GM19240 (cell line): ENCODE measurements around the gene PLA2G4B.

Source experiments
- DNase-seq: peaks from one replicate; pipeline ENCODE4 v3.0.0; 2011; ENCODE audit warnings: low spot score; ENCODE audit not compliant: insufficient read length

The PLA2G4B gene

GRCh38 chr15:41885321-41885720, 46.7 kb downstream of the PLA2G4B start:
- no peak for DNase-seq

- DNase-seq, result no peak
Measured at GRCh38 chr15:41885841-41886240, 47.2 kb downstream of the PLA2G4B start.

- DNase-seq, result no peak
Measured at GRCh38 chr15:41886741-41887140, 48.1 kb downstream of the PLA2G4B start.

GRCh38 chr15:41887161-41887560, 48.5 kb downstream of the PLA2G4B start:
- DNase-seq, result no peak

- no peak for DNase-seq
Measured at GRCh38 chr15:41887893-41888292, 49.2 kb downstream of the PLA2G4B start.

- DNase-seq, result no peak
Measured at GRCh38 chr15:41888662-41889253, 50.1 kb downstream of the PLA2G4B start.

GRCh38 chr15:41890050-41890690, 51.5 kb downstream of the PLA2G4B start:
- DNase-seq, result no peak

- DNase-seq, result no peak
Measured at GRCh38 chr15:41891226-41891625, 52.6 kb downstream of the PLA2G4B start.

GRCh38 chr15:41891946-41892345, 53.3 kb downstream of the PLA2G4B start:
- DNase-seq, result no peak

- no peak for DNase-seq
Measured at GRCh38 chr15:41892621-41893421, 54.2 kb downstream of the PLA2G4B start.

- DNase-seq, result no peak
Measured at GRCh38 chr15:41893422-41894250, 55.0 kb downstream of the PLA2G4B start, which contains the start of gene SPTBN5. Gene SPTBN5, minus strand, starts transcription at chr15:41894053. Its CDS starts 556 bp downstream, at chr15:41893497.

- no peak for DNase-seq
Measured at GRCh38 chr15:41894251-41894790, 55.7 kb downstream of the PLA2G4B start.

GRCh38 chr15:41894791-41895463, 56.3 kb downstream of the PLA2G4B start:
- DNase-seq, result peak; percentile 92

GRCh38 chr15:41895491-41895890, 56.8 kb downstream of the PLA2G4B start:
- no peak for DNase-seq

GRCh38 chr15:41895957-41896356, 57.3 kb downstream of the PLA2G4B start:
- DNase-seq, result no peak

- DNase-seq, result no peak
Measured at GRCh38 chr15:41896566-41896965, 57.9 kb downstream of the PLA2G4B start.

- DNase-seq, result no peak
Measured at GRCh38 chr15:41897363-41897799, 58.7 kb downstream of the PLA2G4B start.
